ENCODE results near the gene PDE1A. TPM values are rescaled to one million over a fixed set of nuclear protein-coding genes. Genes with fewer than 3 reads are reported as not detected.
A peak's percentile ranks its signal among the peaks of the same experiment; 100 is the strongest.
"Not testable (repeated sequence)": the region's sequence is repeated elsewhere in the genome, so short reads cannot be mapped to it uniquely, and the experiment has no call there.

PDE1A gene
- total RNA-seq, 1 donor from 2014 or later, result not detected

DNA sequence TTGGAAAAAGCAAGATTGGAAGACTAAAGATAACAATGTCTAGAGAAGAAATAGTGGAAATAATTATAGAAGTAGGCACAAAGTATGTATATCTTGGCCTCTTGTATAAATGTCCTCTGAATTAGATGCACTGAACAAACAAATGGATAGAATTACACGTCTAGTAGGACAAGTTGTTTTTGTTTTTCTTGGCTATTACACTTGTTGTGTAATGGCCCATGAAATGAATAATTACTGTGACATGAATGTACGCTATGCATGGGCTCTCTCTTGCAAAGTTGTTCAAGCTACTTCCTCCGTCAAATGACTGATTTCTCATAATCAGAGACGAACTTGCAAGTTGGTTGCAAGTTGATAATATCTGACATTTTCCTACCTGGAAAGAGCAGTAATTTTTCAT is 126.2 kb downstream of the PDE1A start:
- TF ChIP-seq, protein P1, sequence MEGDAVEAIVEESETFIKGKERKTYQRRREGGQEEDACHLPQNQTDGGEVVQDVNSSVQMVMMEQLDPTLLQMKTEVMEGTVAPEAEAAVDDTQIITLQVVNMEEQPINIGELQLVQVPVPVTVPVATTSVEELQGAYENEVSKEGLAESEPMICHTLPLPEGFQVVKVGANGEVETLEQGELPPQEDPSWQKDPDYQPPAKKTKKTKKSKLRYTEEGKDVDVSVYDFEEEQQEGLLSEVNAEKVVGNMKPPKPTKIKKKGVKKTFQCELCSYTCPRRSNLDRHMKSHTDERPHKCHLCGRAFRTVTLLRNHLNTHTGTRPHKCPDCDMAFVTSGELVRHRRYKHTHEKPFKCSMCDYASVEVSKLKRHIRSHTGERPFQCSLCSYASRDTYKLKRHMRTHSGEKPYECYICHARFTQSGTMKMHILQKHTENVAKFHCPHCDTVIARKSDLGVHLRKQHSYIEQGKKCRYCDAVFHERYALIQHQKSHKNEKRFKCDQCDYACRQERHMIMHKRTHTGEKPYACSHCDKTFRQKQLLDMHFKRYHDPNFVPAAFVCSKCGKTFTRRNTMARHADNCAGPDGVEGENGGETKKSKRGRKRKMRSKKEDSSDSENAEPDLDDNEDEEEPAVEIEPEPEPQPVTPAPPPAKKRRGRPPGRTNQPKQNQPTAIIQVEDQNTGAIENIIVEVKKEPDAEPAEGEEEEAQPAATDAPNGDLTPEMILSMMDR (conservative IDR thresholded peaks at IDR 0.05; ENCODE audit: low read depth, low read length), result no peak
- DNase-seq (ENCODE audit: low read depth), result peak; percentile 82
- H3K4me3 ChIP-seq (ENCODE audit: low read depth, low read length), result no peak overlapping the region

DNA sequence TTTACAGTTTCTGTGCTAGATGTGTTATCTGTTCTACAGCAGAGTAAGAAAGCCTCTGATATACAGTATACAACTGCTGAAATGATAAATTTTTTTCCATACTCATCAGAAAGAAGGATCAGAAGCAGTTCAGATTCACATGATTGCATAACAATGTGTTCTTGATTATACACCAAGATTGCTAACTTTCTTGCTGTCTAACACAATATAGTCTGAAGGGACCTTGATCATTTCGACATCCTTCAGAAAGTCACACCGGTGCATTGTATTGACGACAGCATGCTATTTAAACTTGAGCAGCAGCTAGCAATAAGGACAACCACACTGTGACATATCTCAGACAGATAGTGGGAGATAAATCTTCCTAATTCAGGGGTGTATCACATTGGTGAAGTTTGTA is 127.2 kb downstream of the PDE1A start:
- DNase-seq (ENCODE audit: low read depth), result no peak
- TF ChIP-seq, protein P1 (conservative IDR thresholded peaks at IDR 0.05; ENCODE audit: low read depth, low read length), result no peak

DNA sequence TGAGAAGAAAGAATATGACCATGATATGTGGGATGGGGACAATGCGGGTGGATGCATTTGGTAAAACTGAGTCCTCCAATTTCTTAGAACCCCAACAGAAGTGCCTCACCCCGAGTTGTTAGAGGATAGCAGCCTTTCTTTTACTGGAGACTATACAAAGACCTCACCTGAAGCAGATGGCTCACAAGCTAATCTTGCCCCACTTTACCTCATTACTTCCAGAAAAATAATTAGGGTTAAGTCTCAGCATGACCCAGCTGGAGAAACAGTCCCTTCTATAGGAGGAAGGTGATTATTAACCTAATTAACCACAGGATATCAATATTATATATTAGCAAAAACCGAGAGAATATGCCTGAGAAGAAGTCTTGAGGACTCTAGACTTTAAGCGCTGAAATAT is 128.4 kb downstream of the PDE1A start:
- TF ChIP-seq, protein P1 (conservative IDR thresholded peaks at IDR 0.05; ENCODE audit: low read depth, low read length), result no peak
- DNase-seq (ENCODE audit: low read depth), result no peak
- H3K4me3 ChIP-seq (ENCODE audit: low read depth, low read length), result no peak overlapping the region

More for the DNA sequence above, 127.2 kb downstream of the PDE1A start:
- no peak overlapping the region for H3K4me3 ChIP-seq (ENCODE audit: low read depth, low read length)

DNA sequence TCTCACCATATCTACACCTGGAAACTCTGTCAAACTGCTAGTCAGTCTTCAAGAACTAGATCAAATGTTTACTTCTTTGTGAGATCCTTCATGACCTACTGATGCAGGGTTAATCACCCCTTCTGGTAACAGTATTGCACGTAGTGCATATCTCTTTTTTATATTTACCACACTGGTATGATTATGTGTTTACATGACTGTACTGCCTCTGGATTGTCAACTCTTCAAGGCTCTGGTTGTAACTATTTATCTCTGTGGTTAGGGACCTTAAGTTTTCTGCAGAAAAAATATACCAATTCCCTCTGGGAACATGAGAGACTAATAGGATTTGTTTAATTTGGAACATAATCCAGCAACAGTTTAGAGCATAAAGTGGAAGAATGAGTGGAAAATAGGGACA is 135.5 kb downstream of the PDE1A start:
- no peak overlapping the region for H3K4me3 ChIP-seq (ENCODE audit: low read depth, low read length)
- no peak for DNase-seq (ENCODE audit: low read depth)
- TF ChIP-seq, protein P1 (conservative IDR thresholded peaks at IDR 0.05; ENCODE audit: low read depth, low read length), result no peak

DNA sequence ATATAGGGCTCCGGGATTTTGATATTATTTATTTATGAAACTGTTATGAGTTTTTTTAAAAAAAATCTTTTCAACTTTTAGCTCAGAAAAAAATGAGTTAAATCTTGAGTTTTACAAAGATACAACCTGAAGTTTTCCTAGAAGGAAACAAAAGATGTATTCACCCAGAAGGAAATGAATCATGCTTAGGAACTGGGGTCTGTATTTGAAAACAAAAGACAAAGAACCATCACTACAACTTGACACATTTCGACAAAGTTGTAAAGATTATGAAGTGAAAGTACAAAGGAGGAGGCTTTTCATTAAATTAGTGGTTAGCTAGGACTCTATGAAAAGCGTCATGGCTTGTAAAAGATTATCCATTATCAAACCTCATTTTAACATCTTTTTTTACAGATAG is 143.3 kb downstream of the PDE1A start:
- no peak overlapping the region for H3K4me3 ChIP-seq (ENCODE audit: low read depth, low read length)
- TF ChIP-seq, protein P1 (conservative IDR thresholded peaks at IDR 0.05; ENCODE audit: low read depth, low read length), result no peak
- no peak for DNase-seq (ENCODE audit: low read depth)

DNA sequence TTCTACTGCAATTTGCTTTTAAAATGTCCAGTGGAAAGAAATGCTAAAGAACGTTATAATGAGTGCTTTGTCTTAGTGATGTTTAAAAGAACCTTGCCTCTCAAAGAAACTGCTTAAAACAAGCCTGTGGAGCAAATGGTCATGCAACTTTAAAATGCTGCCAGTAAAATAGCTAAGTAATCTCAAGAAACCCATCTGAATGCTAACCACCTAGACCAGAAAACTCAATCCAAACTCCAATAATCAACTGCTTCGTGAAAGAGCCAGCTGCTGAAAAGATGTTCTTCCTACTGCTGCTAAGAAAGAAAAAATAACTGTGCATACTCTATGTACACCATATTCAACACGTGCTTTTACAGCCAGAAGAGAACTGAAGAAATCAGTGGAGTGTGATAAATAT is 145.6 kb downstream of the PDE1A start:
- no peak for DNase-seq (ENCODE audit: low read depth)
- TF ChIP-seq, protein P1 (conservative IDR thresholded peaks at IDR 0.05; ENCODE audit: low read depth, low read length), result no peak
- H3K4me3 ChIP-seq (ENCODE audit: low read depth, low read length), result no peak overlapping the region

DNA sequence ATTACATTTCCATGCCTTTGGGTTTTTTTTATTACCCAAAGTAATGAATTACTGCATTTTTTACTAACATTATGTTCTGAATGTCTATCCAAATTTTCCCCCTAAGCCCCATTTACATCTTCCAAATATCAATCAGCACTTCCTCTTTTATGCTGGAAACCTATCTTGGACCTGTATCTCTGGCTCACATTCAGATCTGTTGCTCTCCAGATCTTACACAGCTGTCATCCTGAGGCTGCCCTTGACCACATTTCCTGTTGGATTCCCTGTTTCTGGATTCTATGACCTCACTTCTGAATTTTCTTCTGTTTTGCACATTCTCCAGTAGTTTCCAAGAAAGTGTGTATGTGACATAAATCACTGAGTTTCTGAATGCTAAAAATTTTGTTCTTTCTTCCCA is 146.7 kb downstream of the PDE1A start:
- TF ChIP-seq, protein P1 (conservative IDR thresholded peaks at IDR 0.05; ENCODE audit: low read depth, low read length), result no peak
- no peak for DNase-seq (ENCODE audit: low read depth)
- H3K4me3 ChIP-seq (ENCODE audit: low read depth, low read length), result no peak overlapping the region

DNA sequence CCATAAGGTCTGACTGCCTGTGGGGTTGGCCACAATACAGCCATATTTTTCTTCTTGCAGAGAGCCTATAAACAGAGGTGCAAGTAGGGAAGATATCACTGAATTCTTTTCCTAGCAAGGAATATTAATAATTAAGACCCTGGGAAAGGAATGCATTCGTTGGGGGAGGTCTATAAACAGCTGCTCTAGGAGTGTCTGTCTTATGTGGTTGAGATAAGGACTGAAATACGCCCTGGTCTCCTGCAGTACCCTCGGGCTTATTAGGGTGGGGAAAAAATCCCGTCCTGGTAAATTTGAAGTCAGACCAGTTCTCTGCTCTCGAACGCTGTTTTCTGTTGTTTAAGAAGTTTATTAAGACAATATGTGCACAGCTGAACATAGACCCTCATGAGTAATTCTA is 150.2 kb downstream of the PDE1A start:
- not testable (repeated sequence) for DNase-seq (ENCODE audit: low read depth); H3K4me3 ChIP-seq (ENCODE audit: low read depth, low read length)
